ENCODE data around the gene HOMER3. TPM values are rescaled to one million over a fixed set of nuclear protein-coding genes. Genes with fewer than 3 reads are reported as not detected.

HOMER3 gene
- total and polyA plus RNA-seq, 2 of the 13 experiments (the other 11 are each of a cell fraction or from before 2014, with no cell fraction given): 21.3 to 27.3 TPM

GRCh38 chr19:18939922-18940768, 872 bp downstream of the HOMER3 start (continued):
- no peak for TF ChIP-seq HOMEZ (CRISPR knock-in tag; IDR thresholded peaks at IDR 0.05; ENCODE audit: low read depth)
- TF ChIP-seq, protein P1, sequence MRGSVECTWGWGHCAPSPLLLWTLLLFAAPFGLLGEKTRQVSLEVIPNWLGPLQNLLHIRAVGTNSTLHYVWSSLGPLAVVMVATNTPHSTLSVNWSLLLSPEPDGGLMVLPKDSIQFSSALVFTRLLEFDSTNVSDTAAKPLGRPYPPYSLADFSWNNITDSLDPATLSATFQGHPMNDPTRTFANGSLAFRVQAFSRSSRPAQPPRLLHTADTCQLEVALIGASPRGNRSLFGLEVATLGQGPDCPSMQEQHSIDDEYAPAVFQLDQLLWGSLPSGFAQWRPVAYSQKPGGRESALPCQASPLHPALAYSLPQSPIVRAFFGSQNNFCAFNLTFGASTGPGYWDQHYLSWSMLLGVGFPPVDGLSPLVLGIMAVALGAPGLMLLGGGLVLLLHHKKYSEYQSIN (CRISPR knock-in tag; IDR thresholded peaks at IDR 0.05; ENCODE audit: borderline replicate concordance): no peak
- TF ChIP-seq SP4 (CRISPR knock-in tag; IDR thresholded peaks at IDR 0.05): no peak
- TF ChIP-seq ZSCAN31 (CRISPR knock-in tag; IDR thresholded peaks at IDR 0.05; ENCODE audit: low read depth): peak; percentile 14; the same call in 1 of the 2 replicates
- no peak for TF ChIP-seq CREM (IDR thresholded peaks at IDR 0.05)
- TF ChIP-seq CREM (CRISPR knock-in tag; IDR thresholded peaks at IDR 0.05): no peak
- TF ChIP-seq STAT5B (CRISPR knock-in tag; IDR thresholded peaks at IDR 0.05): no peak
- no peak for TF ChIP-seq FLYWCH1 (CRISPR knock-in tag; IDR thresholded peaks at IDR 0.05)
- no peak for TF ChIP-seq HDAC2 (CRISPR knock-in tag; IDR thresholded peaks at IDR 0.05)
- TF ChIP-seq ZNF616 (CRISPR knock-in tag; IDR thresholded peaks at IDR 0.05; ENCODE audit: low read depth): no peak
- no peak for TF ChIP-seq AKAP8 (CRISPR knock-in tag; IDR thresholded peaks at IDR 0.05)
- no peak for TF ChIP-seq ZNF296 (CRISPR knock-in tag; conservative IDR thresholded peaks at IDR 0.05)
- TF ChIP-seq ETV5 (CRISPR knock-in tag; IDR thresholded peaks at IDR 0.05; ENCODE audit: borderline replicate concordance): no peak; the same call in 1 of the 2 replicates
- TF ChIP-seq SOX5 (CRISPR knock-in tag; IDR thresholded peaks at IDR 0.05; ENCODE audit: borderline replicate concordance): no peak
- TF ChIP-seq, protein P2, sequence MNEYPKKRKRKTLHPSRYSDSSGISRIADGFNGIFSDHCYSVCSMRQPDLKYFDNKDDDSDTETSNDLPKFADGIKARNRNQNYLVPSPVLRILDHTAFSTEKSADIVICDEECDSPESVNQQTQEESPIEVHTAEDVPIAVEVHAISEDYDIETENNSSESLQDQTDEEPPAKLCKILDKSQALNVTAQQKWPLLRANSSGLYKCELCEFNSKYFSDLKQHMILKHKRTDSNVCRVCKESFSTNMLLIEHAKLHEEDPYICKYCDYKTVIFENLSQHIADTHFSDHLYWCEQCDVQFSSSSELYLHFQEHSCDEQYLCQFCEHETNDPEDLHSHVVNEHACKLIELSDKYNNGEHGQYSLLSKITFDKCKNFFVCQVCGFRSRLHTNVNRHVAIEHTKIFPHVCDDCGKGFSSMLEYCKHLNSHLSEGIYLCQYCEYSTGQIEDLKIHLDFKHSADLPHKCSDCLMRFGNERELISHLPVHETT (CRISPR knock-in tag; conservative IDR thresholded peaks at IDR 0.05): no peak
- TF ChIP-seq, protein P3, sequence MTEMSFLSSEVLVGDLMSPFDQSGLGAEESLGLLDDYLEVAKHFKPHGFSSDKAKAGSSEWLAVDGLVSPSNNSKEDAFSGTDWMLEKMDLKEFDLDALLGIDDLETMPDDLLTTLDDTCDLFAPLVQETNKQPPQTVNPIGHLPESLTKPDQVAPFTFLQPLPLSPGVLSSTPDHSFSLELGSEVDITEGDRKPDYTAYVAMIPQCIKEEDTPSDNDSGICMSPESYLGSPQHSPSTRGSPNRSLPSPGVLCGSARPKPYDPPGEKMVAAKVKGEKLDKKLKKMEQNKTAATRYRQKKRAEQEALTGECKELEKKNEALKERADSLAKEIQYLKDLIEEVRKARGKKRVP (CRISPR knock-in tag; IDR thresholded peaks at IDR 0.05): no peak
- TF ChIP-seq TBL1XR1 (IDR thresholded peaks at IDR 0.05; ENCODE audit: borderline replicate concordance, low read length, partially characterized antibody): no peak
- no peak for TF ChIP-seq ZNF772 (CRISPR knock-in tag; IDR thresholded peaks at IDR 0.05)
- TF ChIP-seq, protein P4, sequence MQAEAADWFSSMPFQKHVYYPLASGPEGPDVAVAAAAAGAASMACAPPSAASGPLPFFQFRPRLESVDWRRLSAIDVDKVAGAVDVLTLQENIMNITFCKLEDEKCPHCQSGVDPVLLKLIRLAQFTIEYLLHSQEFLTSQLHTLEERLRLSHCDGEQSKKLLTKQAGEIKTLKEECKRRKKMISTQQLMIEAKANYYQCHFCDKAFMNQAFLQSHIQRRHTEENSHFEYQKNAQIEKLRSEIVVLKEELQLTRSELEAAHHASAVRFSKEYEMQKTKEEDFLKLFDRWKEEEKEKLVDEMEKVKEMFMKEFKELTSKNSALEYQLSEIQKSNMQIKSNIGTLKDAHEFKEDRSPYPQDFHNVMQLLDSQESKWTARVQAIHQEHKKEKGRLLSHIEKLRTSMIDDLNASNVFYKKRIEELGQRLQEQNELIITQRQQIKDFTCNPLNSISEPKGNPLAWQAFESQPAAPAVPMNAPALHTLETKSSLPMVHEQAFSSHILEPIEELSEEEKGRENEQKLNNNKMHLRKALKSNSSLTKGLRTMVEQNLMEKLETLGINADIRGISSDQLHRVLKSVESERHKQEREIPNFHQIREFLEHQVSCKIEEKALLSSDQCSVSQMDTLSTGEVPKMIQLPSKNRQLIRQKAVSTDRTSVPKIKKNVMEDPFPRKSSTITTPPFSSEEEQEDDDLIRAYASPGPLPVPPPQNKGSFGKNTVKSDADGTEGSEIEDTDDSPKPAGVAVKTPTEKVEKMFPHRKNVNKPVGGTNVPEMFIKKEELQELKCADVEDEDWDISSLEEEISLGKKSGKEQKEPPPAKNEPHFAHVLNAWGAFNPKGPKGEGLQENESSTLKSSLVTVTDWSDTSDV (CRISPR knock-in tag; IDR thresholded peaks at IDR 0.05): no peak
- no peak for TF ChIP-seq ZNF138 (CRISPR knock-in tag; IDR thresholded peaks at IDR 0.05; ENCODE audit: low read depth)
- TF ChIP-seq ZNF501 (CRISPR knock-in tag; IDR thresholded peaks at IDR 0.05): peak; percentile 59; the same call in 1 of the 2 replicates
- no peak for TF ChIP-seq PHB2 (IDR thresholded peaks at IDR 0.05; ENCODE audit: partially characterized antibody)
